SK-N-DZ (cell line): ENCODE measurements around the gene MROH8.

Source experiments
- DNase-seq: peaks from one replicate; pipeline ENCODE4 v3.0.0-alpha.2; 2015; ENCODE audit warnings: low spot score

MROH8 gene

GRCh38 chr20:37200376-37200775 lies 21.0 kb upstream of the MROH8 start:
- DNase-seq, result no peak

- no peak for DNase-seq
Measured at GRCh38 chr20:37198932-37199660, 19.7 kb upstream of the MROH8 start.

- DNase-seq, result no peak
Measured at GRCh38 chr20:37194621-37195417, 15.5 kb upstream of the MROH8 start.

GRCh38 chr20:37193821-37194220 lies 14.5 kb upstream of the MROH8 start:
- DNase-seq, result no peak

- DNase-seq, result no peak
Measured at GRCh38 chr20:37193226-37193625, 13.9 kb upstream of the MROH8 start.

- peak; percentile 85 for DNase-seq
Measured at GRCh38 chr20:37192137-37192854, 12.9 kb upstream of the MROH8 start.

GRCh38 chr20:37190354-37191112 lies 11.2 kb upstream of the MROH8 start:
- no peak for DNase-seq

GRCh38 chr20:37189416-37190016 lies 10.2 kb upstream of the MROH8 start:
- no peak for DNase-seq

GRCh38 chr20:37188787-37189186 lies 9.4 kb upstream of the MROH8 start:
- DNase-seq, result no peak

GRCh38 chr20:37185686-37186085 lies 6.3 kb upstream of the MROH8 start:
- DNase-seq, result no peak

GRCh38 chr20:37179683-37180524 lies 556 bp upstream of the MROH8 start:
- peak; percentile 43 for DNase-seq

- DNase-seq, result no peak
Measured at GRCh38 chr20:37172836-37173235, 6.5 kb downstream of the MROH8 start.

- no peak for DNase-seq
Measured at GRCh38 chr20:37166867-37167266, 12.5 kb downstream of the MROH8 start.

GRCh38 chr20:37165031-37165430 lies 14.3 kb downstream of the MROH8 start:
- DNase-seq, result no peak

- no peak for DNase-seq
Measured at GRCh38 chr20:37163832-37164554, 15.4 kb downstream of the MROH8 start.

- no peak for DNase-seq
Measured at GRCh38 chr20:37162646-37163045, 16.7 kb downstream of the MROH8 start.

GRCh38 chr20:37161830-37162549 lies 17.4 kb downstream of the MROH8 start:
- DNase-seq, result no peak

GRCh38 chr20:37160683-37161082 lies 18.7 kb downstream of the MROH8 start:
- DNase-seq, result no peak

GRCh38 chr20:37158248-37158647 lies 21.1 kb downstream of the MROH8 start:
- DNase-seq, result no peak
